ENCODE data around the gene SRSF10. TPM values are rescaled to one million over a fixed set of nuclear protein-coding genes. Genes with fewer than 3 reads are reported as not detected.
A peak's percentile ranks its signal among the peaks of the same experiment; 100 is the strongest.

The SRSF10 gene
- total and polyA plus RNA-seq, 9 of the 15 experiments (the other 6 are each of a cell fraction or from before 2014, with no cell fraction given): 154 to 264 (median 205) TPM

DNA sequence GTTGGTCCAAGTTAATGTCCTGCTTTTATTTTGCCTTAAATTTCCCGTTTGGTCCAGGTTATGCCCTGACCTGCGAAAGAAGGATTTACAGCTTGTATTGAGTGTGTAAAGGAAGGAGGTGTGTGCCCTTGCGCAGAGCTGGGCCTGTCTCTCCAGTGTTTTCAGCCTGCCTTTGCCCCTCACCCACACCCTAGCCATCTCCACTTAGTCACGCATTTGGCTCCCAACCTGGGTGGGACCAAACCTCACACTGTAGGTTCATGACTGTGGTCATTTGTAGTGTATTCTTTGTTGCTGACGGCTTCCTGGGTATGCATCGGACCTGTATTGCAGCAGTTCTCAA is 572 bp upstream of the SRSF10 start (continued):
- TF ChIP-seq, protein P1, sequence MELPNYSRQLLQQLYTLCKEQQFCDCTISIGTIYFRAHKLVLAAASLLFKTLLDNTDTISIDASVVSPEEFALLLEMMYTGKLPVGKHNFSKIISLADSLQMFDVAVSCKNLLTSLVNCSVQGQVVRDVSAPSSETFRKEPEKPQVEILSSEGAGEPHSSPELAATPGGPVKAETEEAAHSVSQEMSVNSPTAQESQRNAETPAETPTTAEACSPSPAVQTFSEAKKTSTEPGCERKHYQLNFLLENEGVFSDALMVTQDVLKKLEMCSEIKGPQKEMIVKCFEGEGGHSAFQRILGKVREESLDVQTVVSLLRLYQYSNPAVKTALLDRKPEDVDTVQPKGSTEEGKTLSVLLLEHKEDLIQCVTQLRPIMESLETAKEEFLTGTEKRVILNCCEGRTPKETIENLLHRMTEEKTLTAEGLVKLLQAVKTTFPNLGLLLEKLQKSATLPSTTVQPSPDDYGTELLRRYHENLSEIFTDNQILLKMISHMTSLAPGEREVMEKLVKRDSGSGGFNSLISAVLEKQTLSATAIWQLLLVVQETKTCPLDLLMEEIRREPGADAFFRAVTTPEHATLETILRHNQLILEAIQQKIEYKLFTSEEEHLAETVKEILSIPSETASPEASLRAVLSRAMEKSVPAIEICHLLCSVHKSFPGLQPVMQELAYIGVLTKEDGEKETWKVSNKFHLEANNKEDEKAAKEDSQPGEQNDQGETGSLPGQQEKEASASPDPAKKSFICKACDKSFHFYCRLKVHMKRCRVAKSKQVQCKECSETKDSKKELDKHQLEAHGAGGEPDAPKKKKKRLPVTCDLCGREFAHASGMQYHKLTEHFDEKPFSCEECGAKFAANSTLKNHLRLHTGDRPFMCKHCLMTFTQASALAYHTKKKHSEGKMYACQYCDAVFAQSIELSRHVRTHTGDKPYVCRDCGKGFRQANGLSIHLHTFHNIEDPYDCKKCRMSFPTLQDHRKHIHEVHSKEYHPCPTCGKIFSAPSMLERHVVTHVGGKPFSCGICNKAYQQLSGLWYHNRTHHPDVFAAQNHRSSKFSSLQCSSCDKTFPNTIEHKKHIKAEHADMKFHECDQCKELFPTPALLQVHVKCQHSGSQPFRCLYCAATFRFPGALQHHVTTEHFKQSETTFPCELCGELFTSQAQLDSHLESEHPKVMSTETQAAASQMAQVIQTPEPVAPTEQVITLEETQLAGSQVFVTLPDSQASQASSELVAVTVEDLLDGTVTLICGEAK (IDR thresholded peaks at IDR 0.05): peak; percentile 35
- TF ChIP-seq, protein P1 (CRISPR knock-in tag; IDR thresholded peaks at IDR 0.05): no peak
- TF ChIP-seq EHMT2 (IDR thresholded peaks at IDR 0.05) (no peak), CBX8 (IDR thresholded peaks at IDR 0.05; ENCODE audit: borderline replicate concordance, extremely low read depth, low read depth, low read length, poor library complexity, severe bottlenecking) (no peak), EP300 (IDR thresholded peaks at IDR 0.05; ENCODE audit: low read length) (0 out of 2 replicates have a peak, but pooled peaks have one; percentile 2), ZNF707 (CRISPR knock-in tag; conservative IDR thresholded peaks at IDR 0.05) (no peak), TEAD1 (CRISPR knock-in tag; IDR thresholded peaks at IDR 0.05) (peak in 1 of 2 experiments; percentile 55; a peak in 1 of 4 replicates), NFXL1 (CRISPR knock-in tag; IDR thresholded peaks at IDR 0.05) (no peak), NR4A1 (CRISPR knock-in tag; IDR thresholded peaks at IDR 0.05) (no peak), NR4A1 (tag; IDR thresholded peaks at IDR 0.05) (peak; percentile 86), L3MBTL2 (IDR thresholded peaks at IDR 0.05) (peak; percentile 59; the same call in 1 of the 2 replicates), NRF1 (conservative IDR thresholded peaks at IDR 0.05 in 1 of 2, IDR thresholded peaks at IDR 0.05 in 1 of 2) (no peak), MBD2 (IDR thresholded peaks at IDR 0.05; ENCODE audit: borderline replicate concordance, low read depth) (peak; percentile 13; the same call in 1 of the 2 replicates), ZNF347 (CRISPR knock-in tag; IDR thresholded peaks at IDR 0.05; ENCODE audit: low read depth) (0 out of 2 replicates have a peak, but pooled peaks have one; percentile 52), MECOM (CRISPR knock-in tag; IDR thresholded peaks at IDR 0.05) (0 out of 2 replicates have a peak, but pooled peaks have one; percentile 12), TFAM (CRISPR knock-in tag; conservative IDR thresholded peaks at IDR 0.05) (no peak)
- TF ChIP-seq, protein P2, sequence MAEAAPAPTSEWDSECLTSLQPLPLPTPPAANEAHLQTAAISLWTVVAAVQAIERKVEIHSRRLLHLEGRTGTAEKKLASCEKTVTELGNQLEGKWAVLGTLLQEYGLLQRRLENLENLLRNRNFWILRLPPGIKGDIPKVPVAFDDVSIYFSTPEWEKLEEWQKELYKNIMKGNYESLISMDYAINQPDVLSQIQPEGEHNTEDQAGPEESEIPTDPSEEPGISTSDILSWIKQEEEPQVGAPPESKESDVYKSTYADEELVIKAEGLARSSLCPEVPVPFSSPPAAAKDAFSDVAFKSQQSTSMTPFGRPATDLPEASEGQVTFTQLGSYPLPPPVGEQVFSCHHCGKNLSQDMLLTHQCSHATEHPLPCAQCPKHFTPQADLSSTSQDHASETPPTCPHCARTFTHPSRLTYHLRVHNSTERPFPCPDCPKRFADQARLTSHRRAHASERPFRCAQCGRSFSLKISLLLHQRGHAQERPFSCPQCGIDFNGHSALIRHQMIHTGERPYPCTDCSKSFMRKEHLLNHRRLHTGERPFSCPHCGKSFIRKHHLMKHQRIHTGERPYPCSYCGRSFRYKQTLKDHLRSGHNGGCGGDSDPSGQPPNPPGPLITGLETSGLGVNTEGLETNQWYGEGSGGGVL (CRISPR knock-in tag; IDR thresholded peaks at IDR 0.05): no peak
- TF ChIP-seq, protein P3, sequence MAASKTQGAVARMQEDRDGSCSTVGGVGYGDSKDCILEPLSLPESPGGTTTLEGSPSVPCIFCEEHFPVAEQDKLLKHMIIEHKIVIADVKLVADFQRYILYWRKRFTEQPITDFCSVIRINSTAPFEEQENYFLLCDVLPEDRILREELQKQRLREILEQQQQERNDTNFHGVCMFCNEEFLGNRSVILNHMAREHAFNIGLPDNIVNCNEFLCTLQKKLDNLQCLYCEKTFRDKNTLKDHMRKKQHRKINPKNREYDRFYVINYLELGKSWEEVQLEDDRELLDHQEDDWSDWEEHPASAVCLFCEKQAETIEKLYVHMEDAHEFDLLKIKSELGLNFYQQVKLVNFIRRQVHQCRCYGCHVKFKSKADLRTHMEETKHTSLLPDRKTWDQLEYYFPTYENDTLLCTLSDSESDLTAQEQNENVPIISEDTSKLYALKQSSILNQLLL (CRISPR knock-in tag; IDR thresholded peaks at IDR 0.05; ENCODE audit: borderline replicate concordance): no peak

Measured in K562 (cell line).